Sigmoid colon (tissue), 7 donors: ENCODE results near the gene ZNF705A. TPM values are rescaled to one million over a fixed set of nuclear protein-coding genes. Genes with fewer than 3 reads are reported as not detected.
"Not testable (repeated sequence)": the region's sequence is repeated elsewhere in the genome, so short reads cannot be mapped to it uniquely, and the experiment has no call there.

ENCODE experiments used
- DNase-seq: peaks from one replicate; pipeline ENCODE4 v3.0.0-alpha.2; 2019
- H3K27ac ChIP-seq, 4 donors: fragments of 200-600 bp; sonication (generic); one replicate each; pipeline ENCODE4 v1.5.1; 2016 to 2019; ENCODE audit warnings: mild to moderate bottlenecking in 1 of 4
- H3K27me3 ChIP-seq, 3 donors: fragments of 200-600 bp; sonication (generic); one replicate each; pipeline ENCODE4 v1.5.1; 2019; ENCODE audit warnings: mild to moderate bottlenecking in 1 of 3
- H3K36me3 ChIP-seq, 4 donors: fragments of 200-600 bp; sonication (generic); one replicate each; pipeline ENCODE4 v1.5.1; 2016 to 2019
- H3K4me1 ChIP-seq, 4 donors: fragments of 200-600 bp; sonication (generic); one replicate each; pipeline ENCODE4 v1.5.1; 2017 to 2019
- H3K4me3 ChIP-seq, 4 donors: fragments of 200-600 bp; sonication (generic); one replicate each; pipeline ENCODE4 v1.5.1; 2017 to 2019; ENCODE audit warnings: mild to moderate bottlenecking in 2 of 4, moderate library complexity in 1 of 4
- H3K9me3 ChIP-seq, 4 donors: fragments of 200-600 bp in 3 of 4; sonication (generic) in 3 of 4; one replicate each; pipeline versions ENCODE4 v1.5.1 to v1.6.1; 2013 to 2019
- CTCF ChIP-seq, 4 experiments: fragments of 450-650 bp in 3 of 4; fragments of 200-600 bp in 1 of 4; IDR thresholded peaks; one replicate each; pipeline ENCODE4 v1.5.1; 2016 to 2019; ENCODE audit warnings: antibody characterized with exemption in 4 of 4, mild to moderate bottlenecking in 3 of 4, moderate library complexity in 2 of 4
- POLR2AphosphoS5 ChIP-seq, 4 donors: sonication (generic); formaldehyde crosslinking; IDR thresholded peaks; one replicate each; pipeline ENCODE4 v1.6.1; 2017; ENCODE audit warnings: antibody characterized with exemption in 4 of 4
- WGBS, 2 donors: extraction: QIAGEN DNeasy Blood & Tissue Kit; methylation state at CpG; one replicate each; pipeline ENCODE4 v1.1.7; 2013; 5-methylcytosine and 5-hydroxymethylcytosine counted together
- intact Hi-C: fragments of 100-400 bp; cut with DNase I; formaldehyde crosslinking; loops from one replicate; pipeline ENCODE4 v1.15.1; 2023
- polyA plus RNA-seq, 3 donors: library from polyadenylated mRNA; stranded (reverse); fragments of 200-250 nt; gene quantifications; one replicate each; pipeline ENCODE4 v1.2.3, GENCODE V29; 2013
- total RNA-seq, 4 donors: library from RNA; depleted of rRNA; stranded (reverse); fragments of >200 nt; gene quantifications; one replicate each; pipeline ENCODE4 v1.1.0, GENCODE V29; 2016
- donor health status: healthy with polysubstance abuse.
- donor health status: Bipolar disorder and iron deficiency.
- donor health status: healthy.

Gene ZNF705A
- total and polyA plus RNA-seq, 7 donors, result not detected

- H3K9me3 ChIP-seq, H3K36me3 ChIP-seq, H3K4me1 ChIP-seq, H3K27me3 ChIP-seq, intact Hi-C loops: not testable (repeated sequence)
- WGBS, 2 donors, result 0% methylated on average over 41 of the region's 43 CpGs
- H3K4me3 ChIP-seq, result peak overlapping the region; percentile 52 to 73 (median 62)
- peak; percentile 74 for DNase-seq
- TF ChIP-seq POLR2AphosphoS5 (IDR thresholded peaks at IDR 0.05) (peak; percentile 49 to 86 (median 76)), CTCF (IDR thresholded peaks at IDR 0.05) (peak in 3 of 4 experiments; percentile 52 to 76 (median 55))
- H3K27ac ChIP-seq, result peak overlapping the region; percentile 79 to 89 (median 86)
Measured at GRCh38 chr12:8179989-8180585, 23.3 kb downstream of the ZNF705A start.

GRCh38 chr12:8181271-8181670 is 24.5 kb downstream of the ZNF705A start:
- peak overlapping the region; percentile 7 to 52 (median 26) for H3K27ac ChIP-seq
- H3K9me3 ChIP-seq, H3K27me3 ChIP-seq, H3K36me3 ChIP-seq, DNase-seq, H3K4me1 ChIP-seq, H3K4me3 ChIP-seq, intact Hi-C loops: not testable (repeated sequence)

GRCh38 chr12:8182923-8183322 is 26.1 kb downstream of the ZNF705A start:
- H3K9me3 ChIP-seq, result not testable (repeated sequence)
- 95 to 98% methylated on average over 7 of the region's 7 CpGs for WGBS, 2 donors

GRCh38 chr12:8183346-8183745 is 26.5 kb downstream of the ZNF705A start:
- DNase-seq, H3K27ac ChIP-seq, H3K4me3 ChIP-seq, H3K4me1 ChIP-seq, H3K36me3 ChIP-seq, H3K27me3 ChIP-seq, H3K9me3 ChIP-seq, intact Hi-C loops: not testable (repeated sequence)
- 97 to 98% methylated on average over 21 to 23 of the region's 23 CpGs for WGBS, 2 donors

More at GRCh38 chr12:8182923-8183322, 26.1 kb downstream of the ZNF705A start:
- H3K27me3 ChIP-seq, intact Hi-C loops, H3K36me3 ChIP-seq, H3K4me1 ChIP-seq, H3K4me3 ChIP-seq, DNase-seq, H3K27ac ChIP-seq: not testable (repeated sequence)

GRCh38 chr12:8184206-8184605 is 27.4 kb downstream of the ZNF705A start:
- intact Hi-C loops, H3K27ac ChIP-seq: not testable (repeated sequence)
- 94 to 96% methylated on average over 21 to 26 of the region's 28 CpGs for WGBS, 2 donors

GRCh38 chr12:8188088-8188487 is 31.3 kb downstream of the ZNF705A start:
- H3K9me3 ChIP-seq, intact Hi-C loops, H3K4me1 ChIP-seq, H3K27ac ChIP-seq, DNase-seq, H3K36me3 ChIP-seq, H3K4me3 ChIP-seq, H3K27me3 ChIP-seq: not testable (repeated sequence)
- WGBS, 2 donors, result 68 to 88% methylated on average over 2 of the region's 2 CpGs

More at GRCh38 chr12:8184206-8184605, 27.4 kb downstream of the ZNF705A start:
- not testable (repeated sequence) for H3K4me1 ChIP-seq, H3K4me3 ChIP-seq, H3K36me3 ChIP-seq, H3K9me3 ChIP-seq, H3K27me3 ChIP-seq, DNase-seq

- H3K4me1 ChIP-seq, H3K9me3 ChIP-seq, H3K27me3 ChIP-seq, H3K36me3 ChIP-seq, H3K27ac ChIP-seq, intact Hi-C loops, DNase-seq, H3K4me3 ChIP-seq: not testable (repeated sequence)
- 86 to 91% methylated on average over 1 of the region's 1 CpG for WGBS, 2 donors
Measured at GRCh38 chr12:8197685-8198308, 41.0 kb downstream of the ZNF705A start.

- H3K4me1 ChIP-seq, DNase-seq, H3K9me3 ChIP-seq, H3K27me3 ChIP-seq, H3K4me3 ChIP-seq, H3K36me3 ChIP-seq, intact Hi-C loops, H3K27ac ChIP-seq: not testable (repeated sequence)
- 86 to 88% methylated on average over 26 of the region's 26 CpGs for WGBS, 2 donors
Measured at GRCh38 chr12:8218711-8219382, 62.0 kb downstream of the ZNF705A start.

GRCh38 chr12:8221375-8221774 is 64.6 kb downstream of the ZNF705A start:
- DNase-seq, H3K9me3 ChIP-seq, H3K27ac ChIP-seq, H3K4me1 ChIP-seq, H3K36me3 ChIP-seq, intact Hi-C loops, H3K27me3 ChIP-seq, H3K4me3 ChIP-seq: not testable (repeated sequence)
- WGBS, 2 donors, result 86 to 89% methylated on average over 21 of the region's 21 CpGs

GRCh38 chr12:8221844-8222243 is 65.0 kb downstream of the ZNF705A start:
- DNase-seq, result not testable (repeated sequence)

GRCh38 chr12:8222303-8222702 is 65.5 kb downstream of the ZNF705A start:
- H3K36me3 ChIP-seq, H3K9me3 ChIP-seq, H3K27ac ChIP-seq, H3K4me1 ChIP-seq, intact Hi-C loops, H3K27me3 ChIP-seq, DNase-seq, H3K4me3 ChIP-seq: not testable (repeated sequence)
- whole genome bisulfite sequencing, 2 donors, result 86 to 91% methylated on average over 16 of the region's 16 CpGs

More at GRCh38 chr12:8221844-8222243, 65.0 kb downstream of the ZNF705A start:
- intact Hi-C loops, H3K27ac ChIP-seq, H3K27me3 ChIP-seq, H3K9me3 ChIP-seq, H3K4me3 ChIP-seq, H3K36me3 ChIP-seq, H3K4me1 ChIP-seq: not testable (repeated sequence)
- WGBS, 2 donors, result 88 to 94% methylated on average over 21 of the region's 21 CpGs

- DNase-seq, intact Hi-C loops: not testable (repeated sequence)
- WGBS, 2 donors, result 80 to 86% methylated on average over 13 of the region's 13 CpGs
Measured at GRCh38 chr12:8223646-8224045, 66.8 kb downstream of the ZNF705A start.

More at GRCh38 chr12:8223646-8224045, 66.8 kb downstream of the ZNF705A start:
- H3K4me1 ChIP-seq, result peaks cover 0 to 11% (median 0%) of the 10 kb centered on the region in 4 donors
- not testable (repeated sequence) for H3K27ac ChIP-seq, H3K9me3 ChIP-seq, H3K4me3 ChIP-seq, H3K27me3 ChIP-seq, H3K36me3 ChIP-seq
